ENCODE measurements around the gene PTPN4. TPM values are rescaled to one million over a fixed set of nuclear protein-coding genes. Genes with fewer than 3 reads are reported as not detected.

The PTPN4 gene
- total and polyA plus RNA-seq, 2 of the 8 experiments (the other 6 are each of a cell fraction or from before 2014, with no cell fraction given), result 28.5 to 105 TPM

DNA sequence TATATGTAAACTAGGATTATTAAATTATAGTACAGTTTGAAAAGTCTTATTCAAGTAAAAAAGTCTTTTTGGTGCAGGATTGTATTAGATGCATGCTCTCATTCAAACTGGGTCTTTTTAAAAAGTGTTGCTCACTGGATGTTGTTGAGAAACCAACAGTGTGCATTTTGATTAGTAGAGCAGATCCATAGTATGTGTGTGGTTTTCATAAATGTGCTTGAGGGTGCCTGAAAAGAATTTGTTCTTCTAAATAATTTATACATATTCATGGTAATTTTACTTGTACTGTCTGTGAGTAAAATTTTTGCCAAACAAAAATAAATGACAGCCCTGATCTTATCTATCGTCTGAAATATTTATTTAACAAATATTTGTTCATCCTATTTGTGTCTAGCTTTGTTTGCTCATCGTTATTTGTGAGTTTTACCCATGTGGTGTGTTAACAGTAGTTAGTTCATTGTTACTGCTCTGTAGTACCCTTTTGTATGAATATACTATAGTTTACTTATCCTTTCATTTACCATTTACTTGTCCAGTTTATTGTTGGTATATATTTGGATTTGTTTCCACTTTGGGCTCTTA is 50.4 kb downstream of the PTPN4 start:
- H3K14ac ChIP-seq (ENCODE audit: insufficient read length), result no peak overlapping the region
- H4K91ac ChIP-seq (replicated peaks; ENCODE audit: insufficient read length, low read length), result no peak overlapping the region
- POLR2A ChIA-PET (ENCODE audit: partially characterized antibody), result no interaction called here
- DNase-seq (ENCODE audit: low read depth in 1 of 2, low spot score in 2 of 2) (no peak), FAIRE-seq (no peak)
- H3K56ac ChIP-seq (replicated peaks; ENCODE audit: insufficient read length, low read depth, low read length), result no peak overlapping the region
- no peak overlapping the region for H2BK12ac ChIP-seq (ENCODE audit: low read depth, low read length)
- H2AFZ ChIP-seq (ENCODE audit: low read length), result no peak overlapping the region
- no peak overlapping the region for H3K4me3 ChIP-seq (ENCODE audit: extremely low read depth in 1 of 4, insufficient read depth in 2 of 4, low read depth in 3 of 4, low read length in 4 of 4)
- no peaks in the 10 kb centered on the region for H3K79me1 ChIP-seq (ENCODE audit: low read depth, low read length)
- no peak overlapping the region for H2BK120ac ChIP-seq (replicated peaks; ENCODE audit: low read depth, low read length)
- H3K18ac ChIP-seq (ENCODE audit: extremely low read depth, low read length), result no peak overlapping the region
- H3K9me3 ChIP-seq (ENCODE audit: insufficient read depth in 2 of 2, low read depth in 1 of 2, low read length in 1 of 2), result no peaks in the 10 kb centered on the region
- no peak overlapping the region for H3K9ac ChIP-seq (replicated peaks in 1 of 4; ENCODE audit: extremely low read depth in 1 of 4, low read depth in 3 of 4, low read length in 3 of 4)
- H3K36me3 ChIP-seq (ENCODE audit: control insufficient read depth in 2 of 4, insufficient read depth in 4 of 4, low read length in 3 of 4), result peaks cover 0 to 38% (median 5%) of the 10 kb centered on the region in 4 experiments; a peak in 6 of 8 replicates
- H3K27me3 ChIP-seq (replicated peaks in 1 of 4; ENCODE audit: control insufficient read depth in 3 of 4, extremely low read depth in 1 of 4, insufficient read depth in 3 of 4, low read length in 3 of 4), result no peaks in the 10 kb centered on the region
- 93% methylated on average over 2 of the region's 2 CpGs; no CpG with 5 or more reads in 1 of the 2 experiments for WGBS, 2 experiments (ENCODE audit: extremely low coverage in 1 of 2, insufficient coverage in 1 of 2, insufficient read length in 1 of 2, insufficient replicate concordance in 2 of 2, low coverage in 1 of 2, low lambda C conversion rate in 2 of 2, missing lambda C conversion rate in 1 of 2)
- no peaks in the 10 kb centered on the region for H3K23me2 ChIP-seq (ENCODE audit: low read depth, low read length)
- no peak overlapping the region for H3K4ac ChIP-seq (replicated peaks; ENCODE audit: insufficient read length, low read depth, low read length)
- no peak overlapping the region for H3K23ac ChIP-seq (ENCODE audit: insufficient read length)
- H3K27ac ChIP-seq (ENCODE audit: low read depth, low read length), result no peak overlapping the region
- 0 out of 7 replicates have a peak, but pooled peaks cover 0 to 2% (median 0%) of the 10 kb centered on the region in 4 experiments for H3K4me1 ChIP-seq (replicated peaks in 1 of 4; ENCODE audit: control insufficient read depth in 3 of 4, insufficient read depth in 4 of 4, low read length in 3 of 4)
- H3K4me2 ChIP-seq (ENCODE audit: insufficient read depth in 1 of 2, low read depth in 2 of 2, low read length in 2 of 2), result no peak overlapping the region
- peaks cover 0 to 93% of the 10 kb centered on the region in 2 experiments; a peak in 2 of 4 replicates for H3K79me2 ChIP-seq (ENCODE audit: control insufficient read depth in 1 of 2, insufficient read depth in 2 of 2, low read length in 2 of 2)
- no peak overlapping the region for H2BK5ac ChIP-seq (ENCODE audit: low read depth, low read length)
- H2AK5ac ChIP-seq (ENCODE audit: low read depth, low read length), result no peak overlapping the region
- H4K20me1 ChIP-seq (replicated peaks in 1 of 2; ENCODE audit: control insufficient read depth in 1 of 2, insufficient read depth in 2 of 2, low read length in 2 of 2), result peaks cover 1 to 3% of the 10 kb centered on the region in 2 experiments
- H2BK20ac ChIP-seq (ENCODE audit: low read length), result no peak overlapping the region
- H4K5ac ChIP-seq (ENCODE audit: insufficient read length, low read depth, low read length), result no peak overlapping the region
- no peak overlapping the region for H2BK15ac ChIP-seq (ENCODE audit: low read length)
- no peak overlapping the region for H4K8ac ChIP-seq (ENCODE audit: extremely low read depth, insufficient read depth, low read length)
- CTCF ChIA-PET (ENCODE audit: partially characterized antibody), result interaction anchor here (0.6 to 2.3 kb wide), 2 partner anchors 10 to 365 kb away, joined by 5 to 7 read pairs; no protein-coding TSS in a partner anchor
- TF ChIP-seq, protein P1, sequence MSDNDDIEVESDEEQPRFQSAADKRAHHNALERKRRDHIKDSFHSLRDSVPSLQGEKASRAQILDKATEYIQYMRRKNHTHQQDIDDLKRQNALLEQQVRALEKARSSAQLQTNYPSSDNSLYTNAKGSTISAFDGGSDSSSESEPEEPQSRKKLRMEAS (IDR thresholded peaks at IDR 0.05), result no peak
- TF ChIP-seq FOSL1 (IDR thresholded peaks at IDR 0.05; ENCODE audit: insufficient read depth, low read depth, low read length), result no peak
- TF ChIP-seq, protein P2, sequence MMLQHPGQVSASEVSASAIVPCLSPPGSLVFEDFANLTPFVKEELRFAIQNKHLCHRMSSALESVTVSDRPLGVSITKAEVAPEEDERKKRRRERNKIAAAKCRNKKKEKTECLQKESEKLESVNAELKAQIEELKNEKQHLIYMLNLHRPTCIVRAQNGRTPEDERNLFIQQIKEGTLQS (IDR thresholded peaks at IDR 0.05; ENCODE audit: insufficient read depth, low read depth, low read length), result no peak
- TF ChIP-seq POLR2AphosphoS5 (IDR thresholded peaks at IDR 0.05; ENCODE audit: low read depth, low read length), result no peak
- no peak for TF ChIP-seq EP300 (IDR thresholded peaks at IDR 0.05; ENCODE audit: borderline replicate concordance in 1 of 2, low read depth in 2 of 2, low read length in 2 of 2)
- TF ChIP-seq TEAD4 (IDR thresholded peaks at IDR 0.05; ENCODE audit: low read depth, low read length), result no peak
- TF ChIP-seq PHF8 (conservative IDR thresholded peaks at IDR 0.05; ENCODE audit: low read depth, low read length), result no peak
- no peak for TF ChIP-seq CEBPB (IDR thresholded peaks at IDR 0.05; ENCODE audit: low read depth, low read length)
- no peak for TF ChIP-seq BACH1 (IDR thresholded peaks at IDR 0.05; ENCODE audit: low read length)

Measured in H1 (cell line).